Peyer's patch (tissue), 4 donors: Measurements from ENCODE around the gene MCM8.

Experiments
- CTCF ChIP-seq, 6 experiments: fragments of 450-650 bp in 4 of 6; fragments of 200-600 bp in 2 of 6; sonication (generic) in 1 of 6; IDR thresholded peaks; one replicate each; pipeline ENCODE4 v1.5.1; 2017 to 2019; ENCODE audit warnings: antibody characterized with exemption in 6 of 6, mild to moderate bottlenecking in 3 of 6, moderate library complexity in 1 of 6
- POLR2A ChIP-seq, 2 donors: fragments of 450-650 bp; IDR thresholded peaks; one replicate each; pipeline ENCODE4 v1.5.1; 2017; ENCODE audit warnings: antibody characterized with exemption in 2 of 2, mild to moderate bottlenecking in 2 of 2, moderate library complexity in 2 of 2

GRCh38 chr20:5918856-5919625 is 31.4 kb upstream of the MCM8 start:
- TF ChIP-seq CTCF (IDR thresholded peaks at IDR 0.05): no peak
- TF ChIP-seq POLR2A (IDR thresholded peaks at IDR 0.05): no peak
